ELR (cell line): ENCODE results near the gene RNF4.

Experiments
- DNase-seq: peaks from one replicate; pipeline ENCODE4 v3.0.0-alpha.2; 2015; ENCODE audit warnings: low read depth

The RNF4 gene

DNA sequence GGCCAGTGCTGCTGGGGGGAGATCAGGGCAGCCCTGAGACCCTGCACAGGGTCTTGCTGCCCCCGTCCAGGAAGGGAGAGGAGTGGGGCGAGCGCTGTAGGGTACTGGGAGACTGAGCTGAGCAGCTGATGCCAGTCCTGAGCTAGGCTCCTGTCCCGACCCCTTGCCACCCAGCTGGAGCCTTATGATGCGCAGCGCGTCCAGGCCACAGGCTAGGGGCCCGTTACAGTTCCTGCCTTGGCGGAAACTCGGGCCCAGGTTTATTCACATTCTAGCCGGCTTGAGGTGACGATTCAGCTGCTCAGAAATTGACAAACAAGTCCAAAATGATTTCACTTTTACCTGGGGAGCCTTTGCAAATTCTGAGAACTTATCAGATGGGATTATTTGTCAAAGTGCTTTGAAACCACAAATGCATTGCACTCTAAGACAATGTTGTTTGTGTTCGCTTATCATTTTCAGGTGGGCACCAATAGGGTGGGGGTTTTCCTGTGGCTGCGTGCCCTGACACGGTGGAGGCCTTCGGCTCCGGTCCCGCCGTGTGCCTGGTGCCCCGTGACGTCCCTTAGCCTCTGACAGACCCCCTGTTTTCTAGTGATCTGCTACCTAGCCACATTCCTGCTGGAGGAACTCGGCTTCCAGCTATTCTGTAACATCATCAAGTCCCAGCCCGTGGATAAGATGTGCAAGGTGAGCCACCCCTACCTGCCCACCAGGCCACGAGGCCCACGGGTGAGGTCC is 31.3 kb upstream of the RNF4 start:
- no peak for DNase-seq

DNA sequence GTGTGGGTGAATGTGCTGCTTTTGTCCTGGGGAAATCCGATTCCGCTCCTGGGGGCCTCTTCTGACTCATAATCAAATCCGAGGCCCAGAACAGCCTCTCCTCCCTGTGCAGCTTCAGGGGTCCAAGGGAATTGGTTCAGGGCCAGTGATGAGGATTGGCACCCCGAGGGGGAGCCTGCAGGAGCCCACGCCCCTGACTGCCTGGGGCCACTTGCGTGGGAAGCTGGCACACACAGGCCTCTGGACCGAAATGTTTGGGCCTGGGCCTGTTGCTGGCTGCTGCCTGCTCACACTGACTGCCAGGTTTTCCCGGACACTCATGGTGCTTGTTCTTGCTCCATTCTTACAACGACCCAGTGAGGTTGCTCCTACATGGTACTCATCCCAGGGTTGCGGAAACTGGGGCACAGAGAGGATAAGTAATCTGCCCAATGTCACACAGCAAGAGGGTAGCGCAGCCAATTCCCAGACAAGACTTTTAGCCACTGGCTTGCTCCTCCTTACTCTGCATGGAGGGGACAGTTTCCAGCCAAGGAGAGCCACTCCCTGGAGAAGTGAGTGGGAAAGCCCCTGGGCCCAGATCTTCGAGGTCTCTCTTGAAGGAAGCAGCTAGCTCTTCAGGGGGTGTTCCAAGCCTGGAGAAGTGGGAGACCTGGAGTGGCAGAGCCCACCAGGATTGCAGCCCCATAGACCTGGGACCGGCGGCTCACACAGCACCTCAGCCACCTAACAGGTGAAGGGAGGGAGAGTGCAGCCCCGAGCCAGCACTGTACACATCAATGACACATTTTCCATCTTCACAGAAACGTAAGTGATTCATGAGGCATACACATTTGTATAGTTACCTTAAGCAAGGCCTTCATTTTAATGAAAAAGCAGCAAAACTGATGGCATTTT is 29.8 kb upstream of the RNF4 start:
- DNase-seq = no peak

DNA sequence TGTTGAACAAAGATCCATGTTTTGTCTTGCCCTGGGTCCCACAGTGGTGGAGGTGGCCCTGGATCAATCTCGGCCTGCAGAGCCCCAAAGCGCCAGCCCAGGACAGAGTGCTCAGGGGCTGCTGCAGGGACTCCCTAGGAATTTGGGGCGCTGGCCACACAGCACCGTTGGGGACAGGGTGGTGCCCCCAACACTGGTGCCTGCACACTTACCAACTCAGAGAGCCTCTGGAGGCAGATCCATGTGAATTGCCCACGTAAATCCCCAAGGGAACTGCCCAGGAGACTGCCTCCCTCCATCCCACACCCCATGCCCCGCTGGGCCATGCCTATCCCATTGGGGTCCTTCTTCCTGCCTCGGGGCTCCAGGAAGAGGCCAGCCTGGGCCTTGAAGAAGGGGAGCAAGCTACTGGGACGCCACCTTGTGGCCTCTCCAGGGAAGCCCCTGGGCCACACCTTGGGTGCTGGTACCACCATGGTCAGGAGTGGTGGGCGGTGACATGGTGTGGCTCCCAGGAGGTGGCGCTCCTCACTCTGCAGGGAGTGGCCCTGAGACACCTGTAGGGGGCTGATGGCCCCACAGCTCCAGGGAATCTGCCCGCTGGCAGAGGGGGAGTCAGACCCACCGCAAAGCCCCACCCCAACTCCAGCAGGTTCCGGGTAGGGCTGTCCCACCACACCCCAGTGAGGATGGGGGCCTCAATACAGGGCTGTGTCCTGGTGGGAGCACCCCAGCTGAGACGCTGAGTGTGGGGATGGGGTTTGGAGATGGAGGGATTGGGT is 27.3 kb upstream of the RNF4 start:
- DNase-seq = peak; percentile 77

DNA sequence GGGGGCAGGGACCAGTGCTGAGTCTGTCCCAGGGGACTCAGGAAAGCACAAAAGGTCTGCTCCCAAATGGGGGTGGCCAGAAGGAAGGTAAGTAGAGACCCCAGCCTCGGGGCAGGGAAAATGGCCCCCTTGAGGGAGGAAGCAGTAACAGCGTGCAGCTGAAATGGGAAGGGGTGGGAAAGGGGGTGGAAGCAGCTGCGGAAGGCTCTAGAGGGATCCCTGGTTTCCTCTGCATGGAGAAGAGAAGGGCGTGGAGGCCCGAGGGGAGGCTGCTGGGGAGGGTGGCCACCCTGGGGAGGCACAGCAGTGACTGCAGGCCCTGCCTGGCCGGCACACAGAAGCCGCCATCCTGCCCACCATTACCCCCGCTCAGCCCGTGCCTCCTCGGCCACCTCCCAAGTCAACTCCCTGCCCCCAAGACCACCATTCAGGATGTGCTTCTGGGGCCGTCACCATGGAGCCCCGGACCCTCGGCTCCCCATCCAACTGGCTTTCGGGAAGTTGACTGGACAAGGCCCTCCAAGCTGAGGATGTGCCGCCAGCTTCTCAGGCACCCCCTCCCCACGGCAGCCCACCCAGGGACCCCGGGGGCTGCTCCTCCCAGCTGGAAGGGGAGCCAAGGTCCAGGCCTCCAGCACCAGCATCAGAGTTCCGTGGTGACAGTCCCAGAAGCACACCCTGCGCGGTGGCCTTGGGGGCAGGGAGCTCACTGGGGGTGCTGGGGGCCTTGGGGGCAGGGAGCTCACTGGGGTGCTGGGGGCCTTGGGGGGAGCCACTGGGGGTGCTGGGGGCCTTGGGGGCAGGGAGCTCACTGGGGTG is 26.5 kb upstream of the RNF4 start:
- no peak for DNase-seq

DNA sequence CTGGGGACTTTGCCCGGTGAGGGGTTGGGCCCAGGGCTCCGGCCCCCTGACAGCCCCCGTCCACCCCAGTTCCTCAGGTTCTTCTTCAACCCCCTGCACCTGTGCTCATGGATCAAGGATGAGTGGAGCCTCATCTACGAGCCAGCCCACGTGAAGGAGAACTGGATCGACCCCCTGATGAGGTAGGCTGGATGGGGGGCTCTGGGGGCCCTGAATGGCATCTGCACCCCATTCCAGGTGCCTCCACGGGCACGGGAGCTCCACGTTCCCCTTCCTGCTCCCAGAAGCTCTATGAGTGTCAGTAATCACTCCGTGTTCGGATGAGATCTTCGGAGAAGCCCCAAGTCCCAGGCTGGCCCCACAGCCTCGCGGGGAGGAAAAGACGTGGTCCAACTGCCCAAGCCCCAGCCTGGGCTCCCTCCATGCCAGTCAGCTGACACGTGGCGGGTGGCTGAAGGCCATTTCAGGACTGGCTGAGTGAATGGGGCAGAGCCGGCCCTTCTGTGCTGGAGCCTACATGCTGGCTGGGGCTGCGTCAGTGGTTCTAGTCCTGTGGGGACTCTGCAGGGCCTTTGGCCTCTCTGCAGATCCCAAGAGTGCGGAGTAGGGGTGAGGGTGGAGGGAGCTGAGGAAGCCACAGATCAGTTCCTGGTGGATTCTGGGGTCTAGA is 25.7 kb upstream of the RNF4 start:
- no peak for DNase-seq

DNA sequence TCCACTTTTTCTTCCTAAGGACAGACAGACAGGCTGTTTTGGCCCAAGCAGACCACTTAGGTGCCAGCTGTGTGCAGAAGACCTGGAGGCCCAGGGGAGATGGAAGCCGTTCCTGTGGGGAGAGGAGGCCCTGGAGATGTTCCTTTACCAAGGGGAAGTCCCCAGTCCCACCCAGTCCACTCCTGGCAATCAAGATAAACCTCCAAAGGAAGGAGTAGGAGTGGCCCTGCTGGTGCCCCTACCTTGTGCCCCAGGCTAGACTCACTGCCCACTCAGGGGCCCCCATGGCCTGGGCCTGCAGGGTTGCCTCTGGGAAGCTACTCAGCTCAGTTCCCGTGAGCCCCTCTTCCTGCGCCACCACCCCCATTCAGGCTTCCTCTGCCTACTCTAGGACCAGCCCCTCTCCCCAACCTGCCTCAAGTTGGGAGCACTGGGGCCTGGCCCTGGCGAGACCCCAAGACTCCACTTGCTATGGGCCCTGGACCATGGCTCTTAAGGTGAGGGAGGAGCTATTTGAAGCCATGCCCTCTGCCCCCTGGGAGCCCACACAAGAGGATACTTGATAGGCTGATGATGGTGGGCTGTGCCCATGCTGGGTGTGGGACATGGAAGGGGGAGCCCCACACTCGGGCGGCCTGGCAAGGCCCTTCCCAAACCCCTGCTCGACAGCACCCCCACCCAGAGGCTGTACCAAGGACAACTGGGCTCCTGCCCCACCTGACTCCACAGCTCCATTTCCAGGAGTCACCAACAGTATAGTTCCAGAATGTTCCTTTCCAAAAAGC is 24.8 kb upstream of the RNF4 start:
- no peak for DNase-seq

DNA sequence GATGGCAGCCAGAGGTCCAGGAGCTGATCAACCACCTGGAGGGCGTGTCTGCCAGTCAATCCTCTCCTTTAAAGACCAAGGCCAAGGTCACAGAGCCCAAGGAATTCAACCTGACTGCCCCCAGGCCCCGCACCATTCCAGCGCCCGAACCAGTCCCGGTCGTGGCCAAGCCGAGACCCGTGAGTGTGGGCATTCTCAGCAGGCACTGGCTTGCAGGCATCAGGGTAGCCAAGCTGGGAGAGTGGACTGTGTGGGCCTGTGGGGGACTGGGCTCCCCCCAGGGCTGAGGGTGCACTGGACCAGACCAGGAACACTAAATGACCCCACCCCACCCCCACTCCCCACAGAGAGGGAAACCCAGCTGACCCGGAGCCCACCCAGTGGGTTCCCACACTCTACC is 23.8 kb upstream of the RNF4 start:
- DNase-seq = no peak

DNA sequence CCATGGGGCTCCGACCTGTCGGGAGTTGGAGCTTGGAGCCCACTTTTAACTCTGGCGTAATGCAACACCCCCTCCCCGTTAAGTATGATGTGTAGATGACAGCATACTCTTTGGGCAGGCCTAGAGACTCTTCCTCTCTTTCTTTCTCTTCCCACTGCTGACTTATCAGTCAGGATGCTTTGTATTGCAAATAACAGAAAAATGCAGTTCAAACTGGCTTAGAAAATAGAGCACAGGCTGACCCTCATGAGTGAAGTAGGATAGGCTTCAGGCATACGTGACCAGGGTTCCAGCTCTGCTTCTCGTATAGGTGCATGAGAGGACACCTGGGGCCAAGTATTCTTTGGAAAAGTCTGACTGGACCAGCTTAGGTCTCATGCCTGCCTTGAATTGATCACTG is 23.3 kb upstream of the RNF4 start:
- no peak for DNase-seq

DNA sequence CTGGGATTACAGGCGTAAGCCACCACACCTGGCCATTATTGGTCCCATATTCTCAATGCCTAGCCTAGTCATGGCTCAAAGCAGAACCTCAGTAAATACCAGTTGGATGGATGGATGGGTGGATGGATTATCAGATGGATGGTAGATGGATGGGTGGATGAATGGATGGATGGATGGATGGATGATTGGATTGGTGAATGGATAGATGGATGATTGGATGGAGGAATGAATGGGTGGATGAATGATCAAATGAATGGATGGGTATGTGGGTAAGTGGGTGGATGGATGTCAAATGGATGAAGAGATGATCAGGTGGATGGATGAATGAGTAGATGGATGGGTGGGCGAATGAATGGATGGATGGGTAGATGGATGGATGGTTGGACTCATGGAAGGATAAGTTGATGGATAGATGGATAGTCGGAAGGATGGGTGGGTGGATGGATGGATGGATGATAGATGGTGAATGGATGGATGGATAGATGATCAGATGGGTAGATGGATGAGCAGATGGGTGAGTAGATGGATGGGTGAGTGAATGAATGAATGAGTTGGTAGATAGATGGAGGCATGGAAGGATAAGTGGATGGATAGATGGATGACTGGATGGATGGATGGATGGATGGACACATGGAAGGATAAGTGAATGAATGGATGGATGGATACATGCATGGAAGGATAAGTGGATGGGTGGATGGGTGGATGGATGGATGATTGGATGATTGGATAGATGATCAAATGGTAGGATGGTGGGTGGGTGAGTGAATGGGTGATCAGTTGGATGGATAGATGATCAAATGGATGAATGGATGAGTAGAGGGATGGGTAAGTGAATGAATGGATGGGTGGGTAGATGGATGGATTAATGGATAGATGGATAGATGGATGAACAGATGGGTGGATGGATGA is 22.0 kb upstream of the RNF4 start:
- no peak for DNase-seq

DNA sequence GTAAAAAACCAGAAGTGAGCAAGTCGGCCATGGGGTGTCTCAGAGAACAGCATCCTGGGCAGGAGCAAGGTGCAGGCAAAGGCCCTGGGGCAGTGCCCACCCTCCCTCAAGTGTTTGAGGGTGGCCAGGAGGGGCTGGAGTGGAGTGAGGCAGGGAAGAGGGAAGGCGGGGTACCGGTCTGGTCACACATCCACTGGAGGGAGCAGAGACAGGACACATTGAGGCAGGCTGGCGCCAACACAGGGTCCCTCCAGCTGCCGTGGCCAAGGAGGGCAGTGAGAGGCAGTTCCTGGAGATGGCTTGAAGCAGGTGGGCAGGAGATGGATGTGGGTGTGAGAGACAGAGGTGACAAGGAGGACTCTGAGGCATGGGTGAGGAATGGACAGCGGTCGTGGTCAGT is 20.3 kb upstream of the RNF4 start:
- no peak for DNase-seq

DNA sequence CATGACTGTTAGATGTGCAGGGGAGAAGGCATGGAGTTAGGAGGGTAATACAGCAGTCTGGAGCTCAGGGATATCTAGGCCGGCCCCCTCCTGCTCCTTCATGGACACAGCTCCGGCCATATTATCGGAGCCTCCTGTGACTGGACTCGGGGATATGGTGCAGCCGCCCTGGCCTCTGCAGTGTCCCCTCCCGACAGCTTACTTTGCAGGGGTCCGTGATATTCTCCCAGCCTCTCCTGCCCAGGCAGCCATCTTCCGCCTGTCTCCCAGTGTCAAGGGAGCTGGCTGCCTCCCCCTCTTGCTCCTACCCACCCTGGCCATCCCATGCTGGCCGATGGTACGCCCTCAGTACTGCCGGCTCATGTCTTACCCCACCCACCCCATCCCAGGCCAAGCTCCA is 19.9 kb upstream of the RNF4 start:
- DNase-seq = no peak

DNA sequence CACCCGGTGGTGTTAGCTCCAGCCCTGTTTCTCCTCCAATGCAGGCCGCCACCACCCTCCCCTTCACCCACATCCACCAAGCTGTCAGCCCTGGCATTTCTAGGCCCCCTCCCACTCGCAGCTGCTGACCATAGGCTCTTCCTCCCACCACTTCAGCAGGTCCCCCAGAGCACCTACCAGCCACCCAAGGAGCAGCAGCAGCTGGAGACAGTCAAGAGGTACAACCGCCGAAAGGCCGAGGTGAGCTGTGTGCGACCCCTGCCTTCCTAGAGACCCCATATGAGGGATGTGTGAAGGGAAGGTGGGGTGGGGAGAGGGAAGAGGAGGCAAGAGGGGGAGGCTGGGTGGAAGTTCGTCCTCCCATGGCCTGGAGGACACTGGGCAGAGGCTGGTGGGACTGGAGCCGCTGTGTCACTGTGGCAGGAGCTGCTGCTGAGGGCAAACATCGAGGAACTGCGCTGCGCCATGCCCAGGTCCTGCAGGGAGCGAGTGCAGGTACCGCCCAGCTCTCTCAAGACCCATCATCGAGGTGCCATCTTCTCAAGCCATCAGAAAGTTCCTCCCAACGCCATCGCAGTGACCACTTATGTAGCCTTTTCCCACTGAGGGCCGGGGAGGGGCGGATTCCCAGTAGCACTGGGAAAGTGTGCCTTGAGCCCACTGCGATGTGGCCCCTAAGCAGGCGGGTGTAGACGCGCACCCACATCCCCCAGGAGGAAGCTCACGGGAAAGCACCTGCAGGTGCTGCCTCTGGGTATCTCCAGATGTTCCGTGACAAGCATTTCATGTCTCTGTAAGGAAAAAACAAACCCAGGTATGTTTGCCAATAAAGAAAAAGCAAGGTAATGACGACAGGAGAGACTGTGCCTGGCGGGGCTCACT is 19.2 kb upstream of the RNF4 start:
- DNase-seq = no peak

DNA sequence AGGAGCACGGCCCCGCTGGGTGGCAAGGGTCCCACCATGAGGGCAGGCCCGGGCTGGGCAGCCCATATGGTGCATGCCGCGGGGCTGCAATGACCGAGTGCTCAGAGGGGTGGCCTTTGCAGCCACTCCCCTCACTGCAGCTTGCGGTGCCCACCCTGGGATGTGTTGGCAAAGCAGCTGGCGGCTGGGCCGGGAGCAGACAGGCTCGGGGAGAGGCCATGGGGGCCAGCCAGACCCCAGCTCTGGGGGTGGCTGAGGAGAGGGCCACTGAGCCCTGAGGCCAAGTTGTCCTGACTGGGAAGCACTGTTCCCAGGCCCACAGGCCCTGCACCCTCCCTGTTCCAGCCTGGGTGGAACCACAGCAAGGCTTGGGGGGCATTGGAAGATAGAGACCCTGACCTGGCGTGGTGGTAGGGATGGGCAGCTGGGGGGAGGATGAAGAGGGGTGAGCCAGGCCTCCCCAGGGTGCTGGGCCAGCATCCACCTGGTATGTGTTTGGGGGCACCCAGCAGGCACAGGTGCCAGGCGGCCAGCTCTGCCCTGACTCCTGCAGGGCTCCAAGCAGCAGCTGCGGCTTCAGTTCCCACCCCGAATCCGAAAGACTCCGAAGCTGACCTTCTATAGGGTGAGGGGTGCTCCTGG is 18.4 kb upstream of the RNF4 start:
- no peak for DNase-seq

DNA sequence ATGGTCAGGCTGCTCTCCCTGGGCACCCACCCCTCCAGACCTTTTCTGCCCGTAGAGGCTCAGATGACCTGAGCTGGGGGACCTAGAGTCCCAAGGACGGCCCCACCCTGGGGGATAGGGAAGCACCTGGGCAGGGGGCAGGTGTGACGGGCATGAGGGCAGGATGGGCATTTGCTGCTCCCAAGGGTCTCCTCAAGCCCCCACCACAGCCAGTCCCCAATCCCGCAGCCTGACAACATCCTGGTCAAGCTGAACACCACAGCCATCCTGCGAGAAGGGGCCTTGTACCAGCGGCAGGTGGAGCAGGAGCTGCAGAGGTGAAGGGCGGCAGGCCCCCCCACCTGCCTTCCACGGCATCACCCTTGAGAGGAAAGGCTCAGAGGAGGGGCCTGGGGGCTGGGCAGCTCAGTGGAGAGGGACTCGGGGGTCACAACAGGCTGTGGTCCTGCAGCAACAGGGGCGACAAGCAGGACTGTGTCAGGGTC is 17.8 kb upstream of the RNF4 start:
- no peak for DNase-seq

DNA sequence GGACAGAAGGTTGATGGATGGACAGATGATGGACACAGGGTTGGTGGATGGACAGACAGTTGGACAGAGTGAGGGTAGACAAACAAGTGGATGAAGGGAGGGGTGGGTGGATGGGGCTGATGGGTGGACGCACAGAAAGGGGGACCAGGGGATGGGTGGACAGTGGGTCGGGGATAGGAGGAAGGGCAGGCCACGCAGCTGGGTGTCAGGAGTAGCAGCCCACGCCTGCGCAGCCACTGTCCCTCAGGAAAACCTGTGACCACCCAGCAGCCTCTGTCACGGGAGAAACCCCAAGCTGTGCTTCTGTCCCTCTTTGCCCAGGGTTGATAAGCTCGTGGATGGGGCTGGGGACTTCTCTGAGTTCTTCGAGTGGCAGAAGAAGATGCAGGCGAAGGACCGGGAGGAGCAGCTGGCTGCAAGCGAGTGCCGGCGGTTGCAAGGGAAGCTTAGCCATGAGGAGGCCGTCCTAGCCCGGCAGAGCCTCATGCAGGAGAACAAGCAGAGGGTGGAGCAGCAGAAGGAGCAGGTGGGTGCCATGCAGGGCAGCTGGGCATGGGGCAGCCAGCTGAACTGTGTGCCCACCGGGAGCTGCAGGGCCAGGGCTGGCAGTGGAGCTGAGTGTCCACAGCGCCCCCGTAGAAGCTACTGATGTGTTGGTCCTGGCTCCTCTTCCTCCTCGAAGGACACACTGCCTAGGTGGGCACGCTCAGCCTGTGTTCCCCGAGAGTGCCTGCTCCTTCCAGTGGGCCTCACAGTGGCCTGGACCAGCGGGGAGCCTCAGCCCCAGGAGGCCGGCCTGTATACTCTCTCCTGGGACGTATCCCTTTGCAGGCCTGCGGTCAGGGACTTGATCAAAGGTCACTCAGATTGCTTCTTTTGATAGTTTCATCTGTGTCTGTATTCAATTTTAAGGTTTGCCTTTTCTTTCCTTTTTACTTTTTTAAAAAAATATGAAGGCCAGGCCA is 16.8 kb upstream of the RNF4 start:
- no peak for DNase-seq

DNA sequence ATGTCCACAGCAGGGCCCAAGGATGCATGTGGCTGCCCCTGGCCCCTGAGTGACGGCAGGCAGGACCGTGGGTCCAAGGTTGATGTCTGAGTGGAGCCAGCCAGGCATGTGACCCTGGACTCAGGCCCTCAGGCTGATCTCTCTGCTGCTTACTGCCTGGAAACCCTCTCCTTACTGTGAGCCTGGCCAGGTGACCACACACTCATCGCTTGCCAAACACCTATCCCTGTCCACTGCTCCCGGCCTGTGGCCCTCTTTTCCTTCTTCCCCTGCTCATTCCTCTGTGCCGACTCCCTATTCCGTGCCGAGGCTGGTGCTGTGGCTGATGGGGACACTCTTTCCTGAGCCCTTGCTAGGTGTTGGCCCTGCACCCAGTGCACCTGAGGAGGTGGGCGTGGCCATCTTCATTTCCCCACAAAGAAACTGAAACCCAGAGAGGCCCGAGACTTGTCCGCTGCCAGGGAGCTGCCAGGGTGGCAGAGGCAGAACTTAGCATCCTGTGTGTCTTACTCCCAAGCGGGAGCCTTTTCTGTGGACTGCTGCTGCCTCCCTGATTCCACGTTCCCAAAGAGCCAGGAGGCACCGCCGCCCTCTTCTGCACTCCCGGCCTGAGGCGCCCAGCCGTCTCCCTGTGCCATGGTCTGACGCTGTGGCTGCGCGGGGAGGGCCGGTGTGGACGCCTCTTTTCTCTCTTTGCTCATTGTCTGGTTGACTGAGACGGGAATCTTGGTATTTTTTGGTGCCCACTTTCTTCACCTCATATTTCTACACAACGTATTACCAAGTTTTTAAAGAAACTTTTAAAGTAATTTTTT is 11.2 kb upstream of the RNF4 start:
- no peak for DNase-seq
